GM21737 (cell line): Measurements from ENCODE around the gene CAMTA1.

Experiments
- ATAC-seq: cut with Tn5 transposase; IDR thresholded peaks from one replicate; pipeline ENCODE4 v1.9.1; 2021; ENCODE audit warnings: mild to moderate bottlenecking, moderate library complexity; ENCODE audit not compliant: unreplicated experiment

The CAMTA1 gene

GRCh38 chr1:7476861-7477547 is 691.8 kb downstream of the CAMTA1 start:
- no peak for ATAC-seq

GRCh38 chr1:7477593-7477992 is 692.3 kb downstream of the CAMTA1 start:
- no peak for ATAC-seq

GRCh38 chr1:7478142-7478790 is 693.0 kb downstream of the CAMTA1 start:
- no peak for ATAC-seq

GRCh38 chr1:7478809-7479499 is 693.7 kb downstream of the CAMTA1 start:
- no peak for ATAC-seq

GRCh38 chr1:7479571-7479970 is 694.3 kb downstream of the CAMTA1 start:
- ATAC-seq = no peak

GRCh38 chr1:7481194-7481593 is 695.9 kb downstream of the CAMTA1 start:
- no peak for ATAC-seq

- no peak for ATAC-seq
These were observed 696.8 kb downstream of the CAMTA1 start for GRCh38 chr1:7482077-7482476.

- no peak for ATAC-seq
These were observed 697.7 kb downstream of the CAMTA1 start for GRCh38 chr1:7482772-7483495.

GRCh38 chr1:7483634-7484383 is 698.6 kb downstream of the CAMTA1 start:
- no peak for ATAC-seq

- ATAC-seq = no peak
These were observed 700.0 kb downstream of the CAMTA1 start for GRCh38 chr1:7485086-7485780.

- ATAC-seq = no peak
These were observed 700.6 kb downstream of the CAMTA1 start for GRCh38 chr1:7485826-7486225.

- no peak for ATAC-seq
These were observed 702.7 kb downstream of the CAMTA1 start for GRCh38 chr1:7487766-7488474.

GRCh38 chr1:7488475-7488842 is 703.2 kb downstream of the CAMTA1 start:
- ATAC-seq = no peak

GRCh38 chr1:7489586-7489985 is 704.3 kb downstream of the CAMTA1 start:
- no peak for ATAC-seq

GRCh38 chr1:7490576-7490975 is 705.3 kb downstream of the CAMTA1 start:
- ATAC-seq = no peak

- no peak for ATAC-seq
These were observed 706.0 kb downstream of the CAMTA1 start for GRCh38 chr1:7491109-7491817.

GRCh38 chr1:7491818-7492173 is 706.5 kb downstream of the CAMTA1 start:
- ATAC-seq = no peak

GRCh38 chr1:7493711-7494454 is 708.6 kb downstream of the CAMTA1 start:
- no peak for ATAC-seq
